Measurements from ENCODE around the gene NKRF. TPM values are rescaled to one million over a fixed set of nuclear protein-coding genes. Genes with fewer than 3 reads are reported as not detected.

The NKRF gene
- total RNA-seq, 2 experiments from 2014 or later, result 22.3 to 23.5 TPM

GRCh38 chrX:119647552-119648420 is 41.6 kb upstream of the NKRF start:
- ChIA-PET POLR2A (interaction anchor here (1.0 to 2.0 kb wide), 5 partner anchors 35 to 43 kb away, joined by 3 to 10 read pairs (median 6); partner anchors contain the start of gene NKRF), CTCF (interaction anchor here (0.8 to 1.6 kb wide), 2 partner anchors 29 to 80 kb away, joined by 3 read pairs; no protein-coding TSS in a partner anchor)
- Mint-ChIP-seq H3K9me3 (no peaks in the 10 kb centered on the region), H3K27me3 (no peaks in the 10 kb centered on the region), H3K27ac (peak overlapping the region; percentile 93), H3K36me3 (ENCODE audit: low read depth) (peaks cover 50% of the 10 kb centered on the region), H3K4me3 (no peak overlapping the region), H3K4me1 (ENCODE audit: low read depth) (peaks cover 36% of the 10 kb centered on the region)
- TF ChIP-seq CTCF (IDR thresholded peaks at IDR 0.05), result no peak
- intact Hi-C loops (cut with micrococcal nuclease), result loop anchor here (5.0 kb wide), 1 partner anchor 40 kb away; no protein-coding TSS in a partner anchor
- peak; percentile 83 for DNase-seq
- ATAC-seq, result peak; percentile 95

- DNase-seq (no peak), ATAC-seq (no peak)
- H3K27ac Mint-ChIP-seq, result peak overlapping the region; percentile 93
- CTCF ChIA-PET, result interaction anchor here (1.0 to 1.3 kb wide), 3 partner anchors 25 to 103 kb away, joined by 3 read pairs; no protein-coding TSS in a partner anchor
- H3K9me3 Mint-ChIP-seq, result no peaks in the 10 kb centered on the region
- TF ChIP-seq CTCF (IDR thresholded peaks at IDR 0.05), result no peak
- peaks cover 38% of the 10 kb centered on the region for H3K4me1 Mint-ChIP-seq (ENCODE audit: low read depth)
- no peaks in the 10 kb centered on the region for H3K27me3 Mint-ChIP-seq
- peaks cover 45% of the 10 kb centered on the region for H3K36me3 Mint-ChIP-seq (ENCODE audit: low read depth)
- intact Hi-C loops (cut with micrococcal nuclease), result loop anchor here (5.0 kb wide), 1 partner anchor 40 kb away; no protein-coding TSS in a partner anchor
- no peak overlapping the region for H3K4me3 Mint-ChIP-seq
- POLR2A ChIA-PET, result interaction anchor here (1.0 to 2.0 kb wide), 4 partner anchors 11 to 42 kb away, joined by 3 to 7 read pairs (median 4); partner anchors contain the start of gene NKRF
These were observed 40.9 kb upstream of the NKRF start for GRCh38 chrX:119647089-119647488.

GRCh38 chrX:119646515-119646914 is 40.3 kb upstream of the NKRF start:
- ChIA-PET POLR2A (interaction anchor here (0.5 to 2.0 kb wide), 4 partner anchors 10 to 40 kb away, joined by 3 to 6 read pairs (median 4); partner anchors contain the start of gene NKRF), CTCF (interaction anchor here (1.0 to 1.3 kb wide), 3 partner anchors 26 to 104 kb away, joined by 3 read pairs; no protein-coding TSS in a partner anchor)
- no peak overlapping the region for H3K4me3 Mint-ChIP-seq
- H3K4me1 Mint-ChIP-seq (ENCODE audit: low read depth), result peaks cover 38% of the 10 kb centered on the region
- peak; percentile 12 for ATAC-seq
- no peaks in the 10 kb centered on the region for H3K27me3 Mint-ChIP-seq
- TF ChIP-seq CTCF (IDR thresholded peaks at IDR 0.05), result no peak
- peak; percentile 17 for DNase-seq
- H3K27ac Mint-ChIP-seq, result peak overlapping the region; percentile 93
- intact Hi-C loops (cut with micrococcal nuclease), result loop anchor here (5.0 kb wide), 1 partner anchor 41 kb away; no protein-coding TSS in a partner anchor
- H3K36me3 Mint-ChIP-seq (ENCODE audit: low read depth), result peaks cover 44% of the 10 kb centered on the region
- no peaks in the 10 kb centered on the region for H3K9me3 Mint-ChIP-seq

- H3K4me1 Mint-ChIP-seq (ENCODE audit: low read depth), result peaks cover 33% of the 10 kb centered on the region
- DNase-seq (no peak), ATAC-seq (no peak)
- H3K27ac Mint-ChIP-seq, result peak overlapping the region; percentile 34
- no peak for TF ChIP-seq CTCF (IDR thresholded peaks at IDR 0.05)
- H3K36me3 Mint-ChIP-seq (ENCODE audit: low read depth), result peaks cover 44% of the 10 kb centered on the region
- no peaks in the 10 kb centered on the region for H3K27me3 Mint-ChIP-seq
- H3K9me3 Mint-ChIP-seq, result no peaks in the 10 kb centered on the region
- intact Hi-C loops (cut with micrococcal nuclease), result no loop called here
- CTCF ChIA-PET, result no interaction called here
- no peak overlapping the region for H3K4me3 Mint-ChIP-seq
- POLR2A ChIA-PET, result interaction anchor here (0.8 to 1.3 kb wide), 2 partner anchors 11 to 38 kb away, joined by 4 read pairs; no protein-coding TSS in a partner anchor
These were observed 37.5 kb upstream of the NKRF start for GRCh38 chrX:119643696-119644095.
